Mesenchymal stem cell (in vitro differentiated cells and primary cell): Measurements from ENCODE around the gene SNTG2.

ENCODE experiments used
- DNase-seq: peaks from one replicate; pipeline ENCODE4 v3.0.0-alpha.2; 2013
- H2AFZ ChIP-seq: one replicate; pipeline ENCODE4 v1.6.1; 2013; ENCODE audit warnings: low read depth, mild to moderate bottlenecking, control low read depth, inconsistent platforms, low read length, moderate library complexity
- H2AK5ac ChIP-seq: 2 replicates; pipeline ENCODE4 v1.6.1; 2013; ENCODE audit warnings: low read length, moderate library complexity, mild to moderate bottlenecking, inconsistent platforms; ENCODE audit not compliant: severe bottlenecking
- H2BK120ac ChIP-seq: one replicate; pipeline ENCODE4 v1.6.1; 2013; ENCODE audit warnings: low read depth, mild to moderate bottlenecking, inconsistent platforms, low read length, moderate library complexity
- H2BK12ac ChIP-seq, 2 experiments: one replicate each; pipeline ENCODE4 v1.6.1; 2013; ENCODE audit warnings: inconsistent platforms in 2 of 2, low read length in 2 of 2, mild to moderate bottlenecking in 2 of 2, moderate library complexity in 2 of 2, control low read depth in 1 of 2
- H2BK15ac ChIP-seq: one replicate; pipeline ENCODE4 v1.6.1; 2013; ENCODE audit warnings: mild to moderate bottlenecking, low read depth, inconsistent platforms; ENCODE audit not compliant: poor library complexity, severe bottlenecking
- H2BK5ac ChIP-seq: 2 replicates; pipeline ENCODE4 v1.6.1; 2013; ENCODE audit warnings: low read depth, mild to moderate bottlenecking, low read length, control low read depth, inconsistent platforms; ENCODE audit not compliant: poor library complexity, severe bottlenecking
- H3K14ac ChIP-seq, 2 experiments: one replicate each; pipeline ENCODE4 v1.6.1; 2013; ENCODE audit warnings: inconsistent platforms in 2 of 2, low read length in 2 of 2, control low read depth in 1 of 2, mild to moderate bottlenecking in 1 of 2, moderate library complexity in 1 of 2
- H3K18ac ChIP-seq, 2 experiments: one replicate each; pipeline ENCODE4 v1.6.1; 2013; ENCODE audit warnings: inconsistent platforms in 2 of 2, low read length in 2 of 2, control low read depth in 1 of 2, low read depth in 1 of 2, mild to moderate bottlenecking in 1 of 2
- H3K23ac ChIP-seq, 2 experiments: one replicate each; pipeline ENCODE4 v1.6.1; 2013; ENCODE audit warnings: inconsistent platforms in 2 of 2, low read length in 2 of 2, mild to moderate bottlenecking in 2 of 2, moderate library complexity in 2 of 2, control low read depth in 1 of 2
- H3K27ac ChIP-seq: 2 replicates; pipeline ENCODE4 v1.5.1; 2013; ENCODE audit warnings: mild to moderate bottlenecking, moderate library complexity, low read length, control low read depth, inconsistent platforms; ENCODE audit not compliant: poor library complexity, severe bottlenecking
- H3K27me3 ChIP-seq, 2 experiments: 2 replicates each; pipeline versions ENCODE4 v1.6.1 to v1.7.0; 2013; ENCODE audit warnings: low read length in 2 of 2, mild to moderate bottlenecking in 2 of 2, moderate library complexity in 2 of 2, control low read depth in 1 of 2, inconsistent platforms in 1 of 2; ENCODE audit not compliant: control insufficient read depth in 1 of 2, insufficient read depth in 1 of 2
- H3K36me3 ChIP-seq, 2 experiments: 2 replicates each; pipeline versions ENCODE4 v1.6.1 to v1.7.0; 2013; ENCODE audit warnings: low read length in 2 of 2, control low read depth in 1 of 2, inconsistent platforms in 1 of 2, low read depth in 1 of 2, mild to moderate bottlenecking in 1 of 2; ENCODE audit not compliant: insufficient read depth in 2 of 2, control insufficient read depth in 1 of 2
- H3K4ac ChIP-seq, 2 experiments: one replicate each; pipeline ENCODE4 v1.6.1; 2013; ENCODE audit warnings: inconsistent platforms in 2 of 2, low read length in 2 of 2, mild to moderate bottlenecking in 2 of 2, moderate library complexity in 2 of 2, control low read depth in 1 of 2, low read depth in 1 of 2
- H3K4me1 ChIP-seq: 2 replicates; pipeline ENCODE4 v1.6.1; 2013; ENCODE audit warnings: low read depth, low read length, control low read depth; ENCODE audit not compliant: control insufficient read depth, insufficient read depth
- H3K4me2 ChIP-seq: 2 replicates; pipeline ENCODE4 v1.6.1; 2013; ENCODE audit warnings: low read length, mild to moderate bottlenecking, inconsistent platforms; ENCODE audit not compliant: poor library complexity, severe bottlenecking
- H3K4me3 ChIP-seq, 2 experiments: 2 replicates each; pipeline versions ENCODE4 v1.5.1 to v1.7.0; 2013; ENCODE audit warnings: low read length in 2 of 2, mild to moderate bottlenecking in 2 of 2, control low read depth in 1 of 2, low read depth in 1 of 2; ENCODE audit not compliant: insufficient read depth in 1 of 2
- H3K79me1 ChIP-seq: replicated peaks from 2 replicates; pipeline ENCODE4 v1.6.1; 2013; ENCODE audit warnings: mild to moderate bottlenecking, control low read depth, low read length, inconsistent platforms; ENCODE audit not compliant: poor library complexity, severe bottlenecking
- H3K9ac ChIP-seq: 2 replicates; pipeline ENCODE4 v1.7.0; 2013; ENCODE audit warnings: mild to moderate bottlenecking, low read length, moderate library complexity
- H3K9me3 ChIP-seq: 2 replicates; pipeline ENCODE4 v1.7.0; 2013; ENCODE audit warnings: mild to moderate bottlenecking, low read length; ENCODE audit not compliant: control insufficient read depth
- H4K8ac ChIP-seq: one replicate; pipeline ENCODE4 v1.6.1; 2013; ENCODE audit warnings: inconsistent platforms, mild to moderate bottlenecking, low read length, moderate library complexity
- H4K91ac ChIP-seq: one replicate; pipeline ENCODE4 v1.6.1; 2013; ENCODE audit warnings: mild to moderate bottlenecking, low read length, inconsistent platforms
- WGBS: methylation state at CpG from one replicate; pipeline ENCODE4 v1.1.7; 2013; ENCODE audit warnings: mixed read lengths; 5-methylcytosine and 5-hydroxymethylcytosine counted together

SNTG2 gene

DNA sequence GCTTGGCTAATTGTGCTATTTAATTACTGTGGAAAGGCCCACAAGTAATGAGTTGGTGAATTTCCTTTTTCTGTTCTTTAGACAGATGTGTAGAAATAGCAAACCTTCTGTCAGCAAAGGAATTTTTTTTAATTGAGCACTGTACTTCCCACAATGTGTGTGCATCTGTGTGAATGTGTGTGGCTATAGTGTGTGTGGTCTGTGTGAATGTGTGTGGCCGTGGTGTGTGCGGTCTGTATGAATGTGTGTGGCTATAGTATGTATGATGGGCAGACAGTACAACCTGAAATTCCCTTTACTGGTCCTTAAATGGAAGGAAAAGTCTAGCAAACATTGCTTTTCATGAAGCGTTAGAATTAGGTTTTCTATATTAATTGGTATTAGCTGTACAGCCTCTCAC is 259.1 kb downstream of the SNTG2 start:
- no peak overlapping the region for H3K23ac ChIP-seq
- H3K9me3 ChIP-seq: peaks cover 24% of the 10 kb centered on the region
- H3K4me2 ChIP-seq: no peak overlapping the region
- no peak overlapping the region for H3K14ac ChIP-seq
- H3K27me3 ChIP-seq: no peaks in the 10 kb centered on the region
- 78% methylated on average over 3 of the region's 3 CpGs for WGBS
- no peaks in the 10 kb centered on the region for H3K79me1 ChIP-seq
- no peak overlapping the region for H3K18ac ChIP-seq
- no peak overlapping the region for H2AK5ac ChIP-seq
- no peak overlapping the region for H3K27ac ChIP-seq
- no peak overlapping the region for H2BK120ac ChIP-seq
- H3K9ac ChIP-seq: no peak overlapping the region
- H3K4me3 ChIP-seq: no peak overlapping the region
- no peak overlapping the region for H2BK15ac ChIP-seq
- no peak overlapping the region for H2AFZ ChIP-seq
- H2BK12ac ChIP-seq: no peak overlapping the region
- no peak overlapping the region for H2BK5ac ChIP-seq
- DNase-seq: no peak
- H3K4me1 ChIP-seq: no peaks in the 10 kb centered on the region
- no peak overlapping the region for H3K4ac ChIP-seq
- H3K36me3 ChIP-seq: no peaks in the 10 kb centered on the region
- H4K8ac ChIP-seq: no peak overlapping the region
- H4K91ac ChIP-seq: no peak overlapping the region

- Histone ChIP-seq H4K91ac (no peak overlapping the region), H3K36me3 (no peaks in the 10 kb centered on the region), H3K4ac (no peak overlapping the region), H2BK15ac (no peak overlapping the region), H3K23ac (no peak overlapping the region), H3K27ac (no peak overlapping the region), H2BK120ac (no peak overlapping the region), H3K79me1 (no peaks in the 10 kb centered on the region), H3K4me2 (no peak overlapping the region), H2BK12ac (no peak overlapping the region), H3K27me3 (no peaks in the 10 kb centered on the region), H2AFZ (no peak overlapping the region), H3K14ac (no peak overlapping the region), H2BK5ac (no peak overlapping the region), H3K4me3 (no peak overlapping the region), H4K8ac (no peak overlapping the region), H2AK5ac (no peak overlapping the region), H3K18ac (no peak overlapping the region), H3K9me3 (peaks cover 26% of the 10 kb centered on the region), H3K4me1 (no peaks in the 10 kb centered on the region), H3K9ac (no peak overlapping the region)
- 83% methylated on average over 3 of the region's 3 CpGs for WGBS
- DNase-seq: no peak
Observed at GRCh38 chr2:1210352-1210751, 259.7 kb downstream of the SNTG2 start.

DNA sequence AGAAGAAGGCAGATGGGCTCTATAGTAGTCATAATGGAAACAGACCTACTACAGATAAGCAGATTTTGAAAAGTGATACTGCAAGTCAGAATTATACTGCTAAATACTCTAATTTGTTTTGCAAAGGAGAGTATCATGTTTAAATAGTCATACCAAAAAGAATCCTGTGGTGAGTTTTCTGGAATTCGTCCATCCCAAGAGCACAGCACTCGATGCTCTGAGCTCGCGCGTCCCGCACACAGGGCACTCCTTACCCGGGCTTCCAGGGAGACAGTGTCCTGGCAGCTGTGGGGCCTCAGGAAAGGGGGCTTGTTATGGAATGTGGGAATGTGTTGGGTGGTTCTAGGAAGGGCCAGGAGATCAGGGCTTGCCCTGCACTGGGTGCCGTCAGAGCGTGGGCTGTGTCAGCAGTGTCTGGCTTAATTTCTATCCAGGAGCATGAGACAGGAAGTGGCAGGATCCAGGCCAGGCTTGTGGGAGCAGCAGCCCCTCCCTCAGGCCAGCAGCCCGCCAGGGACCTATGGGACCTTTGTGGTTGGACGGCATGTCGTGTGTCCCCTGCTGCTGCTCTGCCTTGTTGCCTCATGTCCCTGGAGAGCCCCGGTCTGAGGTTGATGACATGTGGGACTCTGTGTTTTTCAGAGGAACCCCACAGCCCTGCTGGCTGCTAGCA is 269.4 kb downstream of the SNTG2 start:
- H4K91ac ChIP-seq: no peak overlapping the region
- H3K23ac ChIP-seq: no peak overlapping the region
- H3K4me1 ChIP-seq: peaks cover 8% of the 10 kb centered on the region
- H3K14ac ChIP-seq: no peak overlapping the region
- H4K8ac ChIP-seq: no peak overlapping the region
- no peak overlapping the region for H3K18ac ChIP-seq
- H2BK15ac ChIP-seq: no peak overlapping the region
- no peaks in the 10 kb centered on the region for H3K27me3 ChIP-seq
- H3K9me3 ChIP-seq: no peaks in the 10 kb centered on the region
- no peak overlapping the region for H2AFZ ChIP-seq
- 75% methylated on average over 13 of the region's 13 CpGs for WGBS
- H3K9ac ChIP-seq: no peak overlapping the region
- no peak overlapping the region for H3K4me3 ChIP-seq
- no peak overlapping the region for H2BK12ac ChIP-seq
- peak overlapping the region; percentile 69 for H3K4me2 ChIP-seq
- no peaks in the 10 kb centered on the region for H3K79me1 ChIP-seq
- no peak overlapping the region for H2BK5ac ChIP-seq
- no peak overlapping the region for H2BK120ac ChIP-seq
- no peak for DNase-seq
- no peak overlapping the region for H2AK5ac ChIP-seq
- no peak overlapping the region for H3K27ac ChIP-seq
- no peaks in the 10 kb centered on the region for H3K36me3 ChIP-seq
- H3K4ac ChIP-seq: no peak overlapping the region

DNA sequence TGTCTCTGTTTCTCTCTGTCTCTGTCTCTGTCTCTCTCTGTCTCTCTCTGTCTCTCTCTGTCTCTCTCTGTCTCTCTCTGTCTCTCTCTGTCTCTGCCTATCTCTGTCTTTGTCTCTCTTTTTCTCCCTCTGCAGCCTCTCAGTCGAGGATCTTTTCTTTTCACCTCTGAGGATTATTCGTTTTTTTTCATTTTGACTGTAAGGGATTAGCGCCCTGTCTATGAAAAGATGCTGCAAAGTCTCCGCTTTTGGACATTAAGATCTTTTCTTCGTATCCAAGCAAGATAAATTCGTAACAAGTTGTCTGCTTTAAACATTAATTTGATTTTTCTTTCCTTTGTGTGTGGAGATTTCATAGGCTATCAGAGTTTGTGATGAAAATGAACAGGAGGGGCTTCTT is 271.4 kb downstream of the SNTG2 start:
- DNase-seq: no peak
- Histone ChIP-seq H2BK5ac (no peak overlapping the region), H2BK15ac (no peak overlapping the region), H2BK12ac (no peak overlapping the region), H3K4ac (no peak overlapping the region), H3K4me2 (no peak overlapping the region), H3K9ac (no peak overlapping the region), H2AFZ (no peak overlapping the region), H3K27me3 (no peaks in the 10 kb centered on the region), H3K4me3 (no peak overlapping the region), H3K36me3 (no peaks in the 10 kb centered on the region), H3K79me1 (no peaks in the 10 kb centered on the region), H3K14ac (no peak overlapping the region), H3K4me1 (peaks cover 8% of the 10 kb centered on the region), H4K8ac (no peak overlapping the region), H3K9me3 (no peaks in the 10 kb centered on the region), H2AK5ac (no peak overlapping the region), H2BK120ac (no peak overlapping the region), H3K23ac (no peak overlapping the region), H3K27ac (no peak overlapping the region), H4K91ac (no peak overlapping the region), H3K18ac (no peak overlapping the region)
- 89% methylated on average over 6 of the region's 6 CpGs for WGBS
